T-helper 17 cell (primary cell): ENCODE data around the gene GATA1. TPM values are rescaled to one million over a fixed set of nuclear protein-coding genes. Genes with fewer than 3 reads are reported as not detected.

ENCODE experiments used
- ATAC-seq: fragments of 150-1000 bp; cut with Tn5 transposase; 2 replicates; pipeline ENCODE4 v1.10.0; 2021; ENCODE audit warnings: mild to moderate bottlenecking, moderate library complexity
- DNase-seq, 3 donors: peaks; one replicate each; pipeline versions ENCODE4 v3.0.0 to v3.0.0-alpha.2; 2020 to 2021
- H3K9me3 ChIP-seq: one replicate; pipeline ENCODE4 v1.7.0; 2013; ENCODE audit warnings: low read length, mild to moderate bottlenecking; ENCODE audit not compliant: control insufficient read depth, poor library complexity, severe bottlenecking
- H3K27ac Mint-ChIP-seq: one replicate; pipeline ENCODE4 v1.8.0; 2022; ENCODE audit warnings: mild to moderate bottlenecking, moderate library complexity, mixed read lengths
- H3K27me3 Mint-ChIP-seq: one replicate; pipeline ENCODE4 v1.8.0; 2022; ENCODE audit warnings: mixed read lengths
- H3K36me3 Mint-ChIP-seq: one replicate; pipeline ENCODE4 v1.8.0; 2022; ENCODE audit warnings: low read depth, mixed read lengths
- H3K4me1 Mint-ChIP-seq: one replicate; pipeline ENCODE4 v1.8.0; 2022; ENCODE audit warnings: mild to moderate bottlenecking, mixed read lengths
- H3K4me3 Mint-ChIP-seq: one replicate; pipeline ENCODE4 v1.8.0; 2022; ENCODE audit warnings: mild to moderate bottlenecking, moderate library complexity, mixed read lengths
- total RNA-seq, 4 donors: library from RNA in 2 of 4; stranded (reverse) in 2 of 4; gene quantifications; one replicate each; pipeline ENCODE4 v1.2.3 and lab custom pipeline; 2022 to 2026

Gene GATA1
- total RNA-seq, 2 donors from 2014 or later: 0.32 to 7.6 TPM

DNA sequence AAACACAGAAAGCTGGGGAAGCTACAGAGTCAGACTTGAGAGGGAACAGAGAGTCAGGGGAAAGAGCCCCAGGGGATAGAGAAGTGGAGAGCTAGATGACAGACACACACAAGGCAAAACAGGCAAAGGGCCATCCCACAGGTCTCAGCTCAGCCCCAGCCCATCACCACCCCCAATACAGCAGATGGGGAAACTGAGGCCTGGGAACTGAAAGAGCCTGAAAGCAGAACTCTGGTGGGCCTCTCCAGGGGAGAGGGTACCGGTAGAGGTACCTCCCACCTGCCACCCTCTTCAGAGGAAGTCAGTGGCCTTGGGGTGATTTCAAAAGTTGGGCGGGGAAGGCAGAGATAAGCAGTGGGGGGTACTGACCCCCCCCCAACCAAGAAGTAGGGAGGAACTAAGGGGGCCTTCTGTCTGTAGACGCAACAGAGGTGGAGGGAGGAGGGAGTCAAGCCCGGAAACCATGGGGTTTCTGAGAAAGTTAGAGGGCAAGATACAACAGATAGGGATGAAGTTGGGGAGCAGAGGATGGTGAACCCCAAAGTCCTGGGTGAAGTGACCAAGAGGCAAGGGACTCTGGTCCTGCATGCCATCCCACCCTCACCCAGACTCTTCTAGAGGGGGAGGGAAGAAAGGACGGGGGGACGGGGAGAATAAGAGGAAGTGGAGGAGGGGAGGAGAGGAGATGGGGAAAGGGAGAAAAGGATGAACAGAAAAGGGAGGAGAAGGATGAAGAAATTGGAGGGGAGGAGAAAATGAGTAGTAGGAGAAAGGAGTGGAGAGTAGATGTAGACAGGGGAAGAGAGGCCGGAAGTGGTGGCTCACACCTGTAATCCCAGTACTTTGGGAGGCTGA lies 3.2 kb downstream of the GATA1 start:
- H3K9me3 ChIP-seq: no peaks in the 10 kb centered on the region
- H3K4me1 Mint-ChIP-seq: peaks cover 21% of the 10 kb centered on the region
- ATAC-seq: no peak
- no peak for DNase-seq
- peaks cover 27% of the 10 kb centered on the region for H3K27me3 Mint-ChIP-seq
- peaks cover 5% of the 10 kb centered on the region for H3K36me3 Mint-ChIP-seq
- H3K4me3 Mint-ChIP-seq: no peak overlapping the region
- no peak overlapping the region for H3K27ac Mint-ChIP-seq

DNA sequence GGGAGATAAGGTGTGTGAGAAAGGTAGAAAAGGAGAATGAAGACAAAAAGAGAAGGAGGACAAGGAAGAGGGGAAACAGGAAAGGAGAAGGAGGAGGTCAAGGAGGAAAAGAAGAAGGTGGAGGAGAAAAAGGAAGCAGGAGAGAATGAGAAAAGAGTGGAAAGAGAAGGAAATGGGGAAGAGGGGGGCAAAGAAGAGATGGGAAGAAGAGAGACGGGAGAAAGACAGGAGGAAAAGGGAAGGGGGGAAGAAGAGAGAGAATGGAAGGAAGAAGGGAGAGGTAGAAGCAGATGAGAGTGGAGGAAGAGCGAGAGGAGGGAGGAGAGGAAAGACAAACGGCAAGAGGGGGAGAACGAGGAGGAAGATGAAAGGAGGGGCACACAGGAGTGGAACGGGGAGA lies 4.1 kb downstream of the GATA1 start:
- Mint-ChIP-seq H3K27me3 (peaks cover 23% of the 10 kb centered on the region), H3K27ac (peak overlapping the region; percentile 8), H3K4me1 (peaks cover 20% of the 10 kb centered on the region), H3K36me3 (peaks cover 5% of the 10 kb centered on the region), H3K4me3 (no peak overlapping the region)
- DNase-seq: no peak
- ATAC-seq: no peak
- H3K9me3 ChIP-seq: no peaks in the 10 kb centered on the region

DNA sequence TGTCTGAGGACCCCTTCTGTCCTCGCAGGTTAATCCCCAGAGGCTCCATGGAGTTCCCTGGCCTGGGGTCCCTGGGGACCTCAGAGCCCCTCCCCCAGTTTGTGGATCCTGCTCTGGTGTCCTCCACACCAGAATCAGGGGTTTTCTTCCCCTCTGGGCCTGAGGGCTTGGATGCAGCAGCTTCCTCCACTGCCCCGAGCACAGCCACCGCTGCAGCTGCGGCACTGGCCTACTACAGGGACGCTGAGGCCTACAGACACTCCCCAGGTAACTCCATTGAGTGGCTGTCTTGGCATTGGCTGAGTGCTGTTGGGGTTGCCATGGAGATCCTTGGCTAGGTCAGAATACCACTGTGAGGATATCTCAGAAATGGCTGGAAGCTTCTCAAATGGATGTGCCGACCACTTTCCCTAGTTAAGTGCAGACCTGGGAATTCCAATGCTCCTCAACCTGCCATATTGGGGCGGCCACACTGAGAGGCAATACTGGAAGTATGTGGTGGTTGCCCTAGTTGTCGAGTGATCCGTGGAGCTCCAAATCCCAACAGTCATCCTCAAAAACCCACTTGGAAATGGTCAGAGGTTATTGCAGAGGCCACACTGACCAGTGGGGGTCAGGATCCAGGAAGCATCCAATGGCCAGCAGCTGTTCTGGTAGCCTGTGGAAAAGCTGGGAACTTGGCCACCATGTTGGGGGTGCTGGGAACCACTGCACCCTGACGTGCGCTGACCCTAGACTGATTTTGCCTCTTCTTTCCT lies 4.9 kb downstream of the GATA1 start:
- Mint-ChIP-seq H3K27ac (no peak overlapping the region), H3K36me3 (peaks cover 5% of the 10 kb centered on the region), H3K27me3 (peaks cover 17% of the 10 kb centered on the region), H3K4me3 (no peak overlapping the region), H3K4me1 (peaks cover 19% of the 10 kb centered on the region)
- no peak for ATAC-seq
- no peak for DNase-seq
- H3K9me3 ChIP-seq: no peaks in the 10 kb centered on the region

DNA sequence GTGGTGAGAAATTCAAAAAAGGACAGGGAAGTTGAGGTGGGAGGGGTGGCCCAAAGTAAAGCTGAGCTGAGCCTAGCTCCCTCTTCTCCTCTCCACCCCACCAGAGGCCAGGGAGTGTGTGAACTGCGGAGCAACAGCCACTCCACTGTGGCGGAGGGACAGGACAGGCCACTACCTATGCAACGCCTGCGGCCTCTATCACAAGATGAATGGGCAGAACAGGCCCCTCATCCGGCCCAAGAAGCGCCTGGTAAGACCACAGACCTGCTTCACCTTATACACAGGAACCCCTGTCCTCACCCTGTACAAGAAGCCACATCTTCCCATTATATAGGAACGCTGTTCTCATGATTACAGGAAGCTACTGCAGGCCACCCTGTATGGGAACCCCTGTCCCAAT lies 5.8 kb downstream of the GATA1 start:
- ATAC-seq (no peak), DNase-seq (no peak)
- H3K4me3 Mint-ChIP-seq: no peak overlapping the region
- H3K4me1 Mint-ChIP-seq: peaks cover 16% of the 10 kb centered on the region
- peaks cover 4% of the 10 kb centered on the region for H3K36me3 Mint-ChIP-seq
- H3K27ac Mint-ChIP-seq: no peak overlapping the region
- H3K27me3 Mint-ChIP-seq: peaks cover 11% of the 10 kb centered on the region
- H3K9me3 ChIP-seq: no peaks in the 10 kb centered on the region

DNA sequence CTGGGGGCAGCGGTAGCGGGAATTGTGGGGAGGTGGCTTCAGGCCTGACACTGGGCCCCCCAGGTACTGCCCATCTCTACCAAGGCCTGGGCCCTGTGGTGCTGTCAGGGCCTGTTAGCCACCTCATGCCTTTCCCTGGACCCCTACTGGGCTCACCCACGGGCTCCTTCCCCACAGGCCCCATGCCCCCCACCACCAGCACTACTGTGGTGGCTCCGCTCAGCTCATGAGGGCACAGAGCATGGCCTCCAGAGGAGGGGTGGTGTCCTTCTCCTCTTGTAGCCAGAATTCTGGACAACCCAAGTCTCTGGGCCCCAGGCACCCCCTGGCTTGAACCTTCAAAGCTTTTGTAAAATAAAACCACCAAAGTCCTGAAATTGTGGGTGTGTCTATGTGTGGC lies 7.5 kb downstream of the GATA1 start:
- Mint-ChIP-seq H3K4me1 (peaks cover 9% of the 10 kb centered on the region), H3K4me3 (no peak overlapping the region), H3K27me3 (no peaks in the 10 kb centered on the region), H3K36me3 (no peaks in the 10 kb centered on the region), H3K27ac (no peak overlapping the region)
- DNase-seq (no peak), ATAC-seq (no peak)
- no peaks in the 10 kb centered on the region for H3K9me3 ChIP-seq

DNA sequence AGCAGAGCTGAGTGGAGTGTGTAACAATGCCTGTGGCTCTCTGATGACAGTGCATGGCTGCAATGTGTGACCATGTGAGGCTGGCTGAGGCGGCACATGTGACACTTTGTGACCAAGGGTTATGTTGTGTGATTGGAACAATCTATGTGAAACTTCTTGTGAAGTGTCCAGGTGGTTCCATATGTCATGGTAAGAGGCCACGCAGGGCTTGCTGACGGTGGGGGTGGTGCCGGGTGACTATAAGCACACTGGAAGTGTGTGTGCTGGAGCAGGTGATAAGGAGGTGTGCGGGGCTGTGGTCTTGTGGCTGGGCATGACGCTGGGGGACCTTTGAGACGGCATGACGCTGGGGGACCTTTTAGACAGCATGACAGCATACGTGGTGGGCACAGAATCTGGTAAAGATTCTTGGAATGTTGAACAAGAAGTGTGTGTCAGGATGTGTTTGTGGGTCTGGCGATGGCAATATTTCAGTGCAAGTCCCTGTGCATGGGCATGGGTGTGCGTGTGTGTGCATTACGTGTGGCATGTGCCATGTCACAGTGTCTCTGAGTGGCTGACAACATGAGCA lies 8.0 kb downstream of the GATA1 start:
- no peak for ATAC-seq
- no peaks in the 10 kb centered on the region for H3K36me3 Mint-ChIP-seq
- H3K4me1 Mint-ChIP-seq: peaks cover 9% of the 10 kb centered on the region
- DNase-seq: no peak
- H3K4me3 Mint-ChIP-seq: no peak overlapping the region
- no peaks in the 10 kb centered on the region for H3K27me3 Mint-ChIP-seq
- H3K9me3 ChIP-seq: no peaks in the 10 kb centered on the region
- no peak overlapping the region for H3K27ac Mint-ChIP-seq

DNA sequence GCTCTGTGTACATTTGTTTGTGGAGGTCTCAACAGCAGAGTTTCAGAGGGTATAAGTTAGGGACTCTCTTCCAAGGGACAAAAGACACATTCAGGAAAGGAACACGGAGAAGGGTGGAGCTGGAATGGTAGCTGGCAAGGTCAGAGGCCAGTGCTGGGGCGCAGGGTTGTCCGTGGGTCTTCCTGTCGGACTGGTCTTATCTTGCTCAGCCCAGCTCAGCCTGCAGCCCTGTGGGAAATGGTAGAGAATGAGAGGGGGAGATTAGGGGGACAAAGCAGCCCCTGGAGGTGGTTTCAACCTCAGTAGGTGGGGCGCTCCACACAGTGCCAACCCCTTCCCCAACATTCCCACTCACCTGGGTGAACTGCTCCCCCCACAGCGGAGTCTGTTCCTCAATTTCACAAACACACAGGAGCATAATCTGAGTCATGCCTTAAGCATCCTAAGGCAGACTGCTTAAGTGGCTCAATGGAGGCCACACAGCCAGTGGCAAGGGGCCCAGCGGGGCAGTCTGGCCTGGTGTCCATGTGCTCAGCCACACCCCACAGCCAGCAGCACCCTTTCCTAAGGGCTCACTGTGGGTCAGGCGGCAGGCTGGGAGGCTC lies 8.6 kb downstream of the GATA1 start:
- no peak overlapping the region for H3K27ac Mint-ChIP-seq
- no peaks in the 10 kb centered on the region for H3K9me3 ChIP-seq
- H3K4me1 Mint-ChIP-seq: peaks cover 3% of the 10 kb centered on the region
- no peak for DNase-seq
- H3K36me3 Mint-ChIP-seq: no peaks in the 10 kb centered on the region
- H3K27me3 Mint-ChIP-seq: no peaks in the 10 kb centered on the region
- H3K4me3 Mint-ChIP-seq: no peak overlapping the region
- no peak for ATAC-seq

DNA sequence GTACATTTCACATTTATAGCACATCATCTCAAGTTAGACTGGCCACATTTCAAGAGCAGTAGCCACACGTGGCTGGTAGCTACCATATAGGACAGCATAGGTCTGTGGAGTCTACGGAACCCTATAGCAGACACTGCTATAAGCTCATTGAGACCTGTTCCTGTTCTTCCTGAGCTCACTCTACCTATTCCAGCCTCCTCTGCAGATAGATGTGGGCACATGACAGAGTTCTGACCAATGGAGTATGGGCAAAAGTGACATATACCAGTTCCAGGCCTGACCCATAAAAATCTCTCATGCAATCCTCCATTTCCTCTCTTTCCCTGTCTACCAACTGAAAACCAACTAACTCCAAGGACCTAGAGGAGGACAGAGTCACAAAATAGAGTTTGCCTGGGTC lies 11.9 kb downstream of the GATA1 start:
- H3K9me3 ChIP-seq: no peaks in the 10 kb centered on the region
- Mint-ChIP-seq H3K4me3 (no peak overlapping the region), H3K4me1 (peaks cover 10% of the 10 kb centered on the region), H3K27ac (no peak overlapping the region), H3K36me3 (no peaks in the 10 kb centered on the region), H3K27me3 (no peaks in the 10 kb centered on the region)
- ATAC-seq (no peak), DNase-seq (no peak)

DNA sequence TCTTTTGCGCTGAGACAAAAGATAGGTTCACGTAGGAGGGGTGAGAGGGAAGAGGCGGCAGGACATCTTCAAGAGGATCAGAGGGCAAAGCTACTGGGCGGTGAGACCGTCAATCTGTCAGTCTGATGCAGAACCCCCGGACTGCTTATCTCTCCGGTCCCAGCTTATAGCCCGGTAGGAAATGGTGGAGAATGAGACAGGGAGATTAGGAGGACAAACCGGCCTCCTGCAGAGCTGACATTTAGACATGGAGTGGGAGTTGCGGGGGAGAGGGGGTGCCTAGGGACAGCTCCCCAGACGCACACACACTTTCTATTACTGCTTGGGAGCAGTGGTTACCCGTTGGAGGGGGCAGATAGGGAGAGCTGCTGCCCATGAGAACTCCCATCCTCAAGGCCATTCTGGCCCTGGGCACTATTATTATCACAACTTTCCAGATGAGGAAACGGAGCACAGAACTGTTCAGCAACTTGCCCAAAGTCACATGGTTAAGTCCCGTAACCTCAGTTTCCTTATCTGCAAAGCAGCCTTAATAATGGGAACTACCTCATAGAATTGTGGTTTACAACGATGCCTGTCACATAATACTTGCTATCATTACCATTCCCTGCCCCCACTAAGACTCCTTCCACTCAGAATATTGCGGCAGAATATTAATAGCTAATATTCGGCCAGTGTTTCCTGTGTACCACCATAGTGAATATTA lies 14.3 kb downstream of the GATA1 start:
- H3K27me3 Mint-ChIP-seq: no peaks in the 10 kb centered on the region

DNA sequence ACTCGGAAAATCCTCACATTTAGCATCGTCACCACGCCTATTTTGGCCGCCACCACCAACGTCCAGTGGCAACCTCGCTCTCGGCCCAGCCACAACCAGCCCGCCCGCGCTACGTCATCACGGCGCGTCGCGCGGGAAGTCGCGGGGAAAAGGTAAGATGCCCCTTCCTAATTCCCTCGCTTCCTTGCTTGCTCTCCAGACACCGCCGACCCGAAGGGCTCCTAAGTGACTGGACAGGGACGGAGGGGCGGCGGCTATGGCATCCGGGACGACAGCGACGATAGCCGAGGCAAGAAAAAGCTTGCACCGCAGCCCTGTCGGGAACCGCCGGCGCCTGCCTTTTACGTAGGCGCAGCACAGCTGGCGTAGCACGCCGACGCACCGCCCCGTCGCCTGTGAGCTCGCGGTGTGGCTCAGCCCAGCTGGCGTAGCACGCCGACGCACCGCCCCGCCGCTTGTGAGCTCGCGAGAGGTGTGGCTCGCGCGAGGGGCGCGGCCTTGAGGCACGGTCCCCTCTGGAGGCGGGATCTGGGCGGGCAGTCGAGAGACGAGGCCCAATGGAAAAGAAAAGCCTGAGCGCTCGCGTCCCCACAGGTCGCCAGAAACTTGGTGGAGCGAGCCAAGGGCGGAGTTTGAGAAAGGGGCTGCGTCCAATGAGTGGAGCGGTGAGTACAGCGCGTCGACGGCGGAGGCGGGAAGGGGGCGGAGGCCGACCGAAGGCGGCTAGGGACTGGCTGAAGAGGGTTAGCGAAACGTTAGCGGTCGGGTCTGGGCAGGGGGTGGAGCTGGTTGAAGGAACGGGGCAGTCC lies 15.1 kb downstream of the GATA1 start, which contains the start of gene HDAC6:
Gene HDAC6 (plus strand): TSS at position 788 of the 809 bp plus-strand sequence. CDS start 626 bp downstream, outside the sequence.
- peak within 1 kb of the TSS; percentile 97 for H3K4me3 Mint-ChIP-seq
- no peaks in the 10 kb centered on the region for H3K36me3 Mint-ChIP-seq
- no peaks in the 10 kb centered on the region for H3K27me3 Mint-ChIP-seq
- H3K4me1 Mint-ChIP-seq: peaks cover 16% of the 10 kb centered on the region
- ATAC-seq: peak; percentile 86
- H3K9me3 ChIP-seq: no peaks in the 10 kb centered on the region
- peak; percentile 87 to 94 (median 90) for DNase-seq
- peak within 1 kb of the TSS; percentile 98 for H3K27ac Mint-ChIP-seq

More for the DNA sequence above, 14.3 kb downstream of the GATA1 start:
- DNase-seq: no peak
- no peak for ATAC-seq
- Mint-ChIP-seq H3K4me3 (peak overlapping the region; percentile 97), H3K4me1 (peaks cover 15% of the 10 kb centered on the region), H3K27ac (peak overlapping the region; percentile 98), H3K36me3 (no peaks in the 10 kb centered on the region)
- no peaks in the 10 kb centered on the region for H3K9me3 ChIP-seq

DNA sequence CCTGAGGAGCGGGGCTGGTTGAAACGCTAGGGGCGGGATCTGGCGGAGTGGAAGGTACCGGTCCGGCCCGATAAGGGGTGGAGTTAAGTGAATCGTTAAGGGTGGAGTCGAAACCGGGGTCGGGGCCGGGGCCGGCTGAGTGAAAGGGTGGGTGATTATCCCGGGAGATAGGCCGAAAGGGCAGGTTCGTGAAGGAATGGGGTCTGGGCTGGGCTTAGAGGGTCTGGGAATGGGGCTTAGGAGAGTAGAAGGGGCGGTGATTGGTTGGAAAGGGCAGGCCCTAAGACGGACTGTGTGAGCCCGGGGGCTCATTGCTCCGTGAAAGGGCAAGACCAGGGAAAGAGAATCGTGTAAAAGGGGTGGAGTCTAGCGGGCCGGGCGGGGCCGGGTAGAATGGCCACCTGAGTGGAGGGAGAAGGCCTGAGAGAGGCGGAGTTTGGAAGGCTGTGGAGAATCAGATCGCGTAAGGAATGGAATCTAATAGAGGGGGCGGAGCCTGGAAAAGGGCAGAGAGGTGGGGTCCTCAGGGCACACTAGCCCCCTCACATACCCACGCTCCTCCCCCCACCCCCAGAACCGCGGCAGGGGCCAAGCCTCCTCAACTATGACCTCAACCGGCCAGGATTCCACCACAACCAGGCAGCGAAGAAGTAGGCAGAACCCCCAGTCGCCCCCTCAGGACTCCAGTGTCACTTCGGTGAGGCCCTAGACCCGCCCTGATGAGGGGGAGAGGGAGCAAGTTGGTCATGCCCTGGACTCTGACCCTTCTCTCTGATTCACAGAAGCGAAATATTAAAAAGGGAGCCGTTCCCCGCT lies 15.9 kb downstream of the GATA1 start:
- peak overlapping the region; percentile 97 for H3K4me3 Mint-ChIP-seq
- no peaks in the 10 kb centered on the region for H3K36me3 Mint-ChIP-seq
- peaks cover 16% of the 10 kb centered on the region for H3K4me1 Mint-ChIP-seq
- ATAC-seq: peak; percentile 3
- H3K27ac Mint-ChIP-seq: peak overlapping the region; percentile 98
- DNase-seq: peak in 2 of 3 donors; percentile 37 to 50
- no peaks in the 10 kb centered on the region for H3K27me3 Mint-ChIP-seq
- H3K9me3 ChIP-seq: no peaks in the 10 kb centered on the region
